PFSK-1 (cell line): ENCODE measurements around the gene CTF1.

Experiments used
- FOXP2 ChIP-seq: optimal IDR thresholded peaks from 2 replicates; pipeline ENCODE3; 2011; ENCODE audit warnings: borderline replicate concordance, control low read depth, inconsistent platforms; ENCODE audit not compliant: insufficient read depth; ENCODE audit errors: extremely low read length, extremely low read depth
- POLR2AphosphoS5 ChIP-seq: IDR thresholded peaks from 2 replicates; pipeline ENCODE4 v1.6.1; 2012; ENCODE audit warnings: low read depth, mild to moderate bottlenecking, control low read depth, low read length, moderate library complexity
- SIN3A ChIP-seq: IDR thresholded peaks from 2 replicates; pipeline ENCODE4 v1.6.1; 2012; ENCODE audit warnings: mild to moderate bottlenecking, low read length, moderate library complexity, borderline replicate concordance; ENCODE audit not compliant: insufficient read depth
- TAF1 ChIP-seq: IDR thresholded peaks from 2 replicates; pipeline ENCODE4 v1.6.1; 2012; ENCODE audit warnings: low read length, control low read depth, borderline replicate concordance; ENCODE audit not compliant: insufficient read depth
- TF ChIP-seq, protein P1 (sequence below), 2 experiments: IDR thresholded peaks; 2 replicates each; pipeline versions ENCODE4 v1.6.1 to v1.8.0; 2011 to 2012; ENCODE audit warnings: low read depth in 2 of 2, low read length in 2 of 2, control low read depth in 1 of 2, inconsistent platforms in 1 of 2, mild to moderate bottlenecking in 1 of 2, moderate library complexity in 1 of 2; ENCODE audit not compliant: insufficient read depth in 1 of 2

The CTF1 gene

DNA sequence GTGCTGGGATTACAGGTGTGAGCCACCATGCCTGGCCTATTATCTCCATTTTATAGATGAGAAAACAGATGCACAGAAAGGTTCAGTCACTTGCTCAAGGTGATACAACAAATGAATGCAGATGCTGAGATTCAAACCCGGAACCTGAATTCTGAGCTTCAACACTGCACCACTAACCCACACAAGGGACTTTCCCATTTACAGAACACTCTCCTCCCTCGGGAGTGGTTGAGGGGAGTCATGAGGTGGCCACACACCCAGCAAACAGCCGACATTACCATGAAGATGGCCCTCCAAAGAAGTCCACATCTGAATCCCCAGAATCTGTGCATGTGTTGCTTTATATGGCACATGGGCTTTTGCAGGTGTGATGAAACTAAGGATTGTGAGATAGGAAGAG is 11.7 kb upstream of the CTF1 start:
- TF ChIP-seq, protein P1, sequence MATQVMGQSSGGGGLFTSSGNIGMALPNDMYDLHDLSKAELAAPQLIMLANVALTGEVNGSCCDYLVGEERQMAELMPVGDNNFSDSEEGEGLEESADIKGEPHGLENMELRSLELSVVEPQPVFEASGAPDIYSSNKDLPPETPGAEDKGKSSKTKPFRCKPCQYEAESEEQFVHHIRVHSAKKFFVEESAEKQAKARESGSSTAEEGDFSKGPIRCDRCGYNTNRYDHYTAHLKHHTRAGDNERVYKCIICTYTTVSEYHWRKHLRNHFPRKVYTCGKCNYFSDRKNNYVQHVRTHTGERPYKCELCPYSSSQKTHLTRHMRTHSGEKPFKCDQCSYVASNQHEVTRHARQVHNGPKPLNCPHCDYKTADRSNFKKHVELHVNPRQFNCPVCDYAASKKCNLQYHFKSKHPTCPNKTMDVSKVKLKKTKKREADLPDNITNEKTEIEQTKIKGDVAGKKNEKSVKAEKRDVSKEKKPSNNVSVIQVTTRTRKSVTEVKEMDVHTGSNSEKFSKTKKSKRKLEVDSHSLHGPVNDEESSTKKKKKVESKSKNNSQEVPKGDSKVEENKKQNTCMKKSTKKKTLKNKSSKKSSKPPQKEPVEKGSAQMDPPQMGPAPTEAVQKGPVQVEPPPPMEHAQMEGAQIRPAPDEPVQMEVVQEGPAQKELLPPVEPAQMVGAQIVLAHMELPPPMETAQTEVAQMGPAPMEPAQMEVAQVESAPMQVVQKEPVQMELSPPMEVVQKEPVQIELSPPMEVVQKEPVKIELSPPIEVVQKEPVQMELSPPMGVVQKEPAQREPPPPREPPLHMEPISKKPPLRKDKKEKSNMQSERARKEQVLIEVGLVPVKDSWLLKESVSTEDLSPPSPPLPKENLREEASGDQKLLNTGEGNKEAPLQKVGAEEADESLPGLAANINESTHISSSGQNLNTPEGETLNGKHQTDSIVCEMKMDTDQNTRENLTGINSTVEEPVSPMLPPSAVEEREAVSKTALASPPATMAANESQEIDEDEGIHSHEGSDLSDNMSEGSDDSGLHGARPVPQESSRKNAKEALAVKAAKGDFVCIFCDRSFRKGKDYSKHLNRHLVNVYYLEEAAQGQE (IDR thresholded peaks at IDR 0.05; ENCODE audit: insufficient read depth in 1 of 2, low read depth in 2 of 2, low read length in 2 of 2) = no peak
- TF ChIP-seq POLR2AphosphoS5 = no peak
- TF ChIP-seq TAF1 = no peak
- no peak for TF ChIP-seq FOXP2
- TF ChIP-seq SIN3A = no peak

DNA sequence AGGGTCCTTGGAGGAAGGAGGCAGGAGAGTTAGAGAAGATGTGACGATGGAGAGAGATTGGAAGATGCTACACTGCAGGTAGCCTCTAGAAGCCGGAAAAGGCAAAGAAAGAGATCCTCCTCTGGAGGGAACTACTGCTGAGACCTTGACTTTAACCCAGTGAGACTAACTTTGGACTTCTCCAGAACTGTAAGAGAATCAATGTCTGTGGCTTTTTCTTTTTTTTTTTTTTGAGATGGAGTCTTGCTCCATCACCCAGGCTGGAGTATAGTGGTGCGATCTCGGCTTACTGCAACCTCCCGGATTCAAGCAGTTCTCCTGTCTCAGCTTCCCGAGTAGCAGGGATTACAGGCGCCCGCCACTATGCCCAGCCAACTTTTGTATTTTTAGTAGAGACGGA is 11.2 kb upstream of the CTF1 start:
- TF ChIP-seq SIN3A = no peak

DNA sequence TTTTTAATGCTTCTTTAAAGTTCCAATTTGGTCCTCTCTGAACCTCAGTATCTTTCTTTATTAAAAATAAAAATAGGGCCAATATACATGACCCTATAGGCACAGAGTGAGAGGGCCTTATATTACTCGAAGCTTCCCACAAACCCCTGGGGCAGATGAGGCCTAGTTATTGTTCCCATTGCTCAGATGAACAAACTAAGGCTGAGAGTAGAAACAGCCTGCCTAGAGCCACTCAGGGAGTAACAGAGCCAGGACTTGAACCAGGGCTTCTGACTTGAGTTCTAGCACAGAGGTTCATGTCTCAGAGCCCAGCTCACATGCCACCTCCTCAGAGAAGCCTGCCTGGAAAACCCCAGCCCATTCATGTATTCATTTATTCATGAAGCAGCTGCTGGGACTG is 10.3 kb upstream of the CTF1 start:
- TF ChIP-seq SIN3A = no peak

DNA sequence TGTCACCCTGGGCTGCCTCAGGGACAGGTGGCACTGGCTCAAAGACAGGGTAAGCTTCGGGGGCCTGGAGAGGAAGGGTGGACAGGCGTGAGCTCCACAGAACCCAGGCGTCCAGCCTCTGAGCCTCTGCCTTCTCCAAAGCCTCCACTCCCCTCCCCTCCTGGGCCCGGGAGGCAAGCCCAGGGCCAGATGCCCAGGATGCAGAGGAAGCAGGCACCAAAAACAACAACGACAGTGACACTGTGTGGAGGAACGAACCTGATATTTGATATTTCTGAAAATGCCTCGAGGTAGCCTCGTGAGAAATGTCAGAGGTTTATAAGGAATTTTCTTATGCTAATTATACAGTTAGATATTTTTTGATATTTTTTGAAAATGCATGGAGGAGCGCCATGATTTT is 8.5 kb upstream of the CTF1 start:
- TF ChIP-seq SIN3A = no peak
- TF ChIP-seq, protein P1 (IDR thresholded peaks at IDR 0.05; ENCODE audit: insufficient read depth in 1 of 2, low read depth in 2 of 2, low read length in 2 of 2) = no peak
- TF ChIP-seq POLR2AphosphoS5 = no peak
- TF ChIP-seq TAF1 = no peak

DNA sequence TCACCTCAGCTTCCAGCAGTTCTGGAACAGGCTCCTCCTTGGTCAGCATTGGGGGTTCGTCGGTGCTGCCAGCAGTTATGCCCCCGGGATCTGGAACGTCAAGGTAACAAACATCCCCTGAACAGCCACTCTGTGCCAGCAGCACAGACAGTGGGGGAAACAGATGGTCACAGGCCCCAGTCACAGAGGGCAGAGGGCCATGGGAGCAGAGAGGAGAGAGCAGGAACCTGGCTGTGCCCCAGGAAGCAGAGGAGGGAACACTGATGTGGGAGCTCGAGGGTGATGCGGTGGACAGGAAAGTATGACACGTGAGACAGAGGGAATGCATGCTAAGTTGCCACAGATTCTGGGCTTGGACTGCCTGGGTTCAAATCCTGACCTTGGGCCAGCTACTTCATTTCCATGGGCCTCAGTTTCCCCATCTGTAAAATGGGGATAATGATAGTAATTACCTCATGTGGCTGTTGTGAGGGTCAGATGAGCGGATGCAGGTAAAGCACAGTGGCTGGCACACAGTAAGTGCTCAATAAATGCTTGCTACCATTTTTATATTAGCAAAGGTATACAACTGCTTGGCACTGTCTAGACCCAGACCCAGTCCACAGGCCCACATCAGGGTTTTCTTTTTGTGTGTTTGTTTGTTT is 7.4 kb upstream of the CTF1 start:
- TF ChIP-seq, protein P1 (IDR thresholded peaks at IDR 0.05; ENCODE audit: insufficient read depth in 1 of 2, low read depth in 2 of 2, low read length in 2 of 2) = no peak
- TF ChIP-seq TAF1 (no peak), POLR2AphosphoS5 (no peak), FOXP2 (no peak), SIN3A (no peak)

DNA sequence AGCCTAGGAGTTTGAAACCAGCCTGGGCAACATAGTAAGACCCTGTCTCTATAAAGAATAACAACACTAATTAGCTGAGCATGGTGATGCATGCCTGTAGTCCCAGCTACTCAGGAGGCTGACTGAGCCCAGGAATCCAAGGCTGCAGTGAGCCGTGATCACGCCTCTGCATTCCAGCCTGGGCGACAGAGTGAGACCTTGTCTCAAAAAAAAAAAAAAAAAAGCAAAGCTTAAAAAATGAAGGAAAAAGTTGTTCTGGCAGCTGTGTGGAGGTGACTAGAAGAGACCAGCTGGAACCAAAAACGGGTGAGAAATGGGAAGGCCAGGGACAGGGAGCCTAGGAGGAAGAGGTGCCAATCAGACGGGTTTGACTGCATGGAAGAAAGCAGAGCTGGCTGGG is 6.7 kb upstream of the CTF1 start:
- TF ChIP-seq POLR2AphosphoS5 (no peak), SIN3A (no peak), FOXP2 (no peak), TAF1 (no peak)
- TF ChIP-seq, protein P1 (IDR thresholded peaks at IDR 0.05; ENCODE audit: insufficient read depth in 1 of 2, low read depth in 2 of 2, low read length in 2 of 2) = no peak
